K562 (cell line): ENCODE data around the gene ZBTB16. TPM values are rescaled to one million over a fixed set of nuclear protein-coding genes. Genes with fewer than 3 reads are reported as not detected.

ENCODE experiments used
- ATAC-seq: fragments of 200-7000 bp; cut with Tn5 transposase; 3 replicates; pipeline ENCODE4 v1.9.1; 2020; ENCODE audit warnings: moderate library complexity
- BruUV-seq: library from RNA; stranded (reverse); fragments of 400-500 nt; replicated peaks from 2 replicates; lab custom pipeline; 2021; lab: Mats Ljungman, UMichigan
- CTCF ChIA-PET: fragments of 300-600 bp; formaldehyde crosslinking; extraction: SDS; loops from one replicate; lab custom pipeline; 2021; ENCODE audit warnings: low intra/inter-chr PET ratio; lab: Yijun Ruan, JAX
- POLR2A ChIA-PET: fragments of 300-600, 350-650 bp; sonication (Branson Sonifier 250); formaldehyde crosslinking; extraction: SDS; loops from one replicate; lab custom pipeline; 2021; ENCODE audit warnings: antibody characterized with exemption, inconsistent platforms; lab: Yijun Ruan, JAX
- DNase-seq, 4 experiments: peaks; one replicate each; pipeline versions ENCODE4 v3.0.0 to v3.0.0-alpha.2; 2011 to 2018; ENCODE audit warnings: low spot score in 3 of 4, mixed read lengths in 3 of 4; ENCODE audit errors: extremely low read depth in 1 of 4
- FAIRE-seq: peaks from 2 replicates; lab custom pipeline; 2011; peaks lifted over from hg19 to GRCh38; lab: Jason Lieb, UNC
- H2AFZ ChIP-seq: 2 replicates; pipeline ENCODE4 v1.6.0; 2011; ENCODE audit warnings: low read depth, low read length, control low read depth, inconsistent platforms
- H3K27ac ChIP-seq: fragments of 200-600 bp; 3 replicates; pipeline ENCODE4 v1.8.0; 2011; ENCODE audit warnings: low read depth, mild to moderate bottlenecking, control low read depth, inconsistent platforms, low read length, moderate library complexity, mixed read lengths; ENCODE audit errors: extremely low read depth
- H3K27me3 ChIP-seq, 2 experiments: fragments of 300-600 bp in 1 of 2; 2 replicates in 1 of 2; 3 replicates in 1 of 2; pipeline versions ENCODE4 v1.6.0 to v1.8.0; 2011; ENCODE audit warnings: inconsistent platforms in 2 of 2, low read length in 2 of 2, mild to moderate bottlenecking in 1 of 2, mixed read lengths in 1 of 2, moderate library complexity in 1 of 2; ENCODE audit not compliant: control insufficient read depth in 2 of 2, insufficient read depth in 2 of 2
- H3K36me3 ChIP-seq: fragments of 300-600 bp; 3 replicates; pipeline ENCODE4 v1.8.0; 2011; ENCODE audit warnings: mild to moderate bottlenecking, low read length, inconsistent platforms; ENCODE audit not compliant: control insufficient read depth, insufficient read depth
- H3K4me1 ChIP-seq, 2 experiments: fragments of 200-600 bp in 1 of 2; replicated peaks in 1 of 2; 2 replicates in 1 of 2; 3 replicates in 1 of 2; pipeline versions ENCODE4 v1.5.1 to v1.8.0; 2011; ENCODE audit warnings: inconsistent platforms in 2 of 2, low read length in 2 of 2, mild to moderate bottlenecking in 1 of 2, mixed read lengths in 1 of 2, moderate library complexity in 1 of 2; ENCODE audit not compliant: control insufficient read depth in 2 of 2, insufficient read depth in 2 of 2
- H3K4me2 ChIP-seq: 2 replicates; pipeline ENCODE4 v1.6.1; 2011; ENCODE audit warnings: low read length, control low read depth, inconsistent platforms, mixed read lengths; ENCODE audit not compliant: insufficient read depth
- H3K4me3 ChIP-seq: fragments of 200-600 bp; sonication (generic), shearing (Covaris generic); 2 replicates; pipeline ENCODE4 v1.5.1; 2016; ENCODE audit warnings: control low read depth, inconsistent platforms
- H3K79me2 ChIP-seq: fragments of 200-600 bp; 3 replicates; pipeline ENCODE4 v1.8.0; 2011; ENCODE audit warnings: low read length, inconsistent platforms; ENCODE audit not compliant: control insufficient read depth, insufficient read depth
- H3K9ac ChIP-seq, 2 experiments: 2 replicates each; pipeline versions ENCODE4 v1.6.0 to v1.6.1; 2011; ENCODE audit warnings: low read depth in 2 of 2, low read length in 2 of 2, control low read depth in 1 of 2, inconsistent platforms in 1 of 2, mild to moderate bottlenecking in 1 of 2, mixed read lengths in 1 of 2; ENCODE audit not compliant: insufficient read depth in 1 of 2
- H3K9me1 ChIP-seq: one replicate; pipeline ENCODE4 v1.6.0; 2011; ENCODE audit warnings: inconsistent platforms, mild to moderate bottlenecking, low read length, moderate library complexity; ENCODE audit not compliant: control insufficient read depth, insufficient read depth
- H3K9me3 ChIP-seq: replicated peaks from 2 replicates; pipeline ENCODE4 v1.5.1; 2011; ENCODE audit warnings: low read depth, low read length, inconsistent platforms; ENCODE audit not compliant: control insufficient read depth, insufficient read depth
- H4K20me1 ChIP-seq: replicated peaks from 2 replicates; pipeline ENCODE4 v1.6.1; 2011; ENCODE audit warnings: low read length, inconsistent platforms, mixed read lengths; ENCODE audit not compliant: control insufficient read depth, insufficient read depth
- CREB5 ChIP-seq: fragments of 250-450 bp; sonication (Bioruptor Pico); IDR thresholded peaks from 2 replicates; pipeline ENCODE4 v1.5.0; 2020; ENCODE audit warnings: mild to moderate bottlenecking
- DDX20 ChIP-seq: fragments of 450-650 bp; IDR thresholded peaks from 2 replicates; pipeline ENCODE4 v1.6.1; 2016; ENCODE audit warnings: missing genetic modification characterization, low read depth, mild to moderate bottlenecking, missing compliant biosample characterization, moderate library complexity
- ETV1 ChIP-seq: fragments of 450-650 bp; conservative IDR thresholded peaks from 2 replicates; pipeline ENCODE4 v1.6.1; 2016; ENCODE audit warnings: missing genetic modification characterization, control low read depth, low read depth, missing compliant biosample characterization
- KLF1 ChIP-seq: fragments of 450-650 bp; IDR thresholded peaks from 2 replicates; pipeline ENCODE4 v1.6.1; 2016; ENCODE audit warnings: missing genetic modification characterization, missing compliant biosample characterization
- LEF1 ChIP-seq: fragments of 450-650 bp; IDR thresholded peaks from 2 replicates; pipeline ENCODE4 v1.6.1; 2016; ENCODE audit warnings: mild to moderate bottlenecking
- SIN3A ChIP-seq, 2 experiments: fragments of 150-350 bp in 1 of 2; IDR thresholded peaks; 2 replicates each; pipeline ENCODE4 v1.6.1; 2011 to 2016; ENCODE audit warnings: borderline replicate concordance in 2 of 2, low read depth in 2 of 2, low read length in 2 of 2, mild to moderate bottlenecking in 2 of 2, moderate library complexity in 2 of 2; ENCODE audit not compliant: control insufficient read depth in 1 of 2
- SRSF3 ChIP-seq: fragments of 200-400 bp; formaldehyde crosslinking; IDR thresholded peaks from 2 replicates; pipeline ENCODE4 v1.6.1; 2016; ENCODE audit warnings: mild to moderate bottlenecking, low read length, moderate library complexity; ENCODE audit not compliant: insufficient read depth
- TCFL5 ChIP-seq: fragments of 250-450 bp; sonication (Bioruptor Pico); conservative IDR thresholded peaks from 2 replicates; pipeline ENCODE4 v1.6.1; 2021; ENCODE audit warnings: mild to moderate bottlenecking, moderate library complexity, matching md5 sums
- ZBTB49 ChIP-seq: sonication (generic); formaldehyde crosslinking; IDR thresholded peaks from 2 replicates; pipeline ENCODE4 v1.8.0; 2022; ENCODE audit warnings: missing genetic modification reagents, mild to moderate bottlenecking, borderline replicate concordance
- ZNF282 ChIP-seq: sonication (generic); formaldehyde crosslinking; IDR thresholded peaks from 2 replicates; pipeline ENCODE4 v1.8.1; 2023; ENCODE audit warnings: missing genetic modification reagents
- WGBS: fragments of 100-300 bp; shearing (Covaris generic); methylation state at CpG from one replicate; pipeline ENCODE4 v1.1.6; 2016; ENCODE audit warnings: low coverage, mixed read lengths; ENCODE audit not compliant: insufficient coverage; ENCODE audit errors: missing lambda C conversion rate; 5-methylcytosine and 5-hydroxymethylcytosine counted together
- in situ Hi-C: fragments of 300-500 bp; cut with MboI; formaldehyde crosslinking; loops from 4 replicates; pipeline ENCODE4 v1.15.0; 2018; ENCODE audit warnings: inconsistent platforms, mixed read lengths
- intact Hi-C: fragments of 100-400 bp; cut with micrococcal nuclease; formaldehyde crosslinking; loops from 2 replicates; pipeline ENCODE4 v1.14.2; 2022
- polyA plus RNA-seq, 8 experiments: library from polyadenylated mRNA; depleted of rRNA in 4 of 8; stranded (reverse) in 5 of 8; unstranded in 3 of 8; fragments of >200 nt; fragmentation: Nextera tagmentation in 2 of 8; fragmentation: Illumina TruSeq in 1 of 8; extraction: Ambion mirVana in 2 of 8; extraction: Trizol in 1 of 8; gene quantifications; 2 replicates each; pipeline versions ENCODE4 v1.2.1 to v1.2.3, GENCODE V29; 2011 to 2014; ENCODE audit warnings: inconsistent platforms in 1 of 8, missing spikeins in 1 of 8
- total RNA-seq, 7 experiments: library from RNA; depleted of rRNA in 6 of 7; stranded (reverse); fragments of >200 nt in 6 of 7; fragmentation: Illumina TruSeq in 2 of 7; extraction: Trizol in 2 of 7; gene quantifications; 2 replicates each; pipeline versions ENCODE4 v1.2.1 to v1.2.3, GENCODE V29; 2011 to 2021; ENCODE audit warnings: low replicate concordance in 1 of 7

Gene ZBTB16
- total and polyA plus RNA-seq, 9 of the 15 experiments (the other 6 are each of a cell fraction or from before 2014, with no cell fraction given), result 0.06 to 0.40 (median 0.24) TPM; not detected in 4

- peak overlapping the region; percentile 46; the same call in 1 of the 2 replicates for H2AFZ ChIP-seq
- in situ Hi-C loops, result no loop called here
- TF ChIP-seq KLF1, result no peak
- no peak for TF ChIP-seq DDX20 (tag)
- no peak for TF ChIP-seq TCFL5 (CRISPR knock-in tag)
- no peak for TF ChIP-seq SRSF3
- no peak for TF ChIP-seq ZNF282 (CRISPR knock-in tag)
- TF ChIP-seq SIN3A (IDR thresholded peaks at IDR 0.05; ENCODE audit: borderline replicate concordance in 2 of 2, control insufficient read depth in 1 of 2, low read depth in 2 of 2, low read length in 2 of 2), result no peak
- TF ChIP-seq CREB5 (CRISPR knock-in tag), result no peak
- no peak for TF ChIP-seq LEF1
- no peak for TF ChIP-seq ETV1 (tag)
- TF ChIP-seq ZBTB49 (CRISPR knock-in tag), result no peak
- H3K4me2 ChIP-seq, result no peak overlapping the region
- no peaks in the 10 kb centered on the region for H3K9me1 ChIP-seq
- ATAC-seq (peak; percentile 38; the same call in 2 of the 3 replicates), FAIRE-seq (peak; percentile 49), DNase-seq (no peak)
- no peak overlapping the region for H3K9ac ChIP-seq
- no peak overlapping the region for H3K4me3 ChIP-seq
- H3K36me3 ChIP-seq, result no peaks in the 10 kb centered on the region
- H4K20me1 ChIP-seq, result no peaks in the 10 kb centered on the region
- no peaks in the 10 kb centered on the region for H3K79me2 ChIP-seq
- no TSS peak for BruUV-seq
- H3K4me1 ChIP-seq, result peaks cover 10 to 26% of the 10 kb centered on the region in 2 experiments
- H3K9me3 ChIP-seq, result no peaks in the 10 kb centered on the region
- no peak overlapping the region for H3K27ac ChIP-seq
- intact Hi-C loops, result no loop called here
- WGBS, result 55% methylated on average over 5 of the region's 5 CpGs
- ChIA-PET POLR2A (interaction anchor here (2.2 kb wide), 1 partner anchor 10 kb away, joined by 7 read pairs; no protein-coding TSS in a partner anchor), CTCF (no interaction called here)
- H3K27me3 ChIP-seq, result no peaks in the 10 kb centered on the region
Measured at GRCh38 chr11:114226356-114226755, 166.8 kb downstream of the ZBTB16 start.
